ENCODE results near the gene GRM3.

The GRM3 gene

DNA sequence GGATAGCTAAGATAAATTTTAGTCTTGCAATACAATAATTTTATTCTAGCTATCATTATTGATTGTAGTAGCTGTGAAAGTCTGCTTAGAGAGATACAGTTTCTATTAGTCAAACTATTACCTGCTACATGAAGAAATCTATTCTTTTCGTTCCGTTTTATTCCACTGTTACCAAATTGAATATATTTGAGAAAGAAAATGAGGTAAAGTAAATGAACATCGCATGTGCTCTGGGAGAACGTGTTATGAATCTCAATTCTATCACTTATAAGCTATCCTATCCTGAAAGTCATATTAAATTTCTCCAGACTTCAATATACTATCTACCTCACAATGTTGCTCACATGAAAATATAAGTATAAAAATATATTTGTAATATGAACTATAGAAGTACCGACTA lies 21.3 kb downstream of the GRM3 start:
- H3K36me3 ChIP-seq (ENCODE audit: insufficient read depth, insufficient read length, low read length) = no peaks in the 10 kb centered on the region
- no peaks in the 10 kb centered on the region for H3K9me3 ChIP-seq (ENCODE audit: insufficient read depth, low read length)
- TF ChIP-seq YY1 (IDR thresholded peaks at IDR 0.05; ENCODE audit: insufficient read depth, insufficient read length) (no peak), ZNF274 (IDR thresholded peaks at IDR 0.05; ENCODE audit: low read depth, low read length) (no peak), SUZ12 (IDR thresholded peaks at IDR 0.05; ENCODE audit: extremely low read depth, insufficient read depth, insufficient read length) (no peak)
- no peak overlapping the region for H3K4me3 ChIP-seq (ENCODE audit: insufficient read length, low read depth)
- H3K9ac ChIP-seq (ENCODE audit: insufficient read length, low read depth) = no peak overlapping the region
- no peaks in the 10 kb centered on the region for H3K4me1 ChIP-seq (ENCODE audit: insufficient read depth, insufficient read length)
- no peak for DNase-seq (ENCODE audit: low read depth, low spot score)
- H3K27me3 ChIP-seq (ENCODE audit: insufficient read depth, insufficient read length) = no peaks in the 10 kb centered on the region

DNA sequence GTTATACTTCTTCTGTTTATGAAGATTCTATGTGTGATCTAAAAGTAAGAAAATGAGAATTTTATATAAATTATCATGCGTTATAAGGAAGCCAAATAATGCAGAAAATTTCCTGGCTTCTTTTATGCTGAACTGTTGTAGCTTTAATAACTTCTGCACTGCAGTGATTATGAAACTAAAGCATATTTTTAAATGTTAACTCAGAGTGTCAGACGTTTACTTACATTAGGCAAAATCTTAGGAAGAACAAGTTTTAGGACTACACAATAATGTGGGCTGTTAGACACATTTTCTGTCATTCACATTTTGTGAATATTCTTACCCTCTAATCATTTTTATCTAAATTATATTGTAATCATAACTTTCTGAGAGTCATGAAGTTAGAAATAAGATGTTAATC lies 22.0 kb downstream of the GRM3 start:
- Histone ChIP-seq H3K27me3 (ENCODE audit: insufficient read depth, insufficient read length) (no peaks in the 10 kb centered on the region), H3K9me3 (ENCODE audit: insufficient read depth, low read length) (no peaks in the 10 kb centered on the region), H3K9ac (ENCODE audit: insufficient read length, low read depth) (no peak overlapping the region), H3K4me3 (ENCODE audit: insufficient read length, low read depth) (no peak overlapping the region), H3K36me3 (ENCODE audit: insufficient read depth, insufficient read length, low read length) (no peaks in the 10 kb centered on the region), H3K4me1 (ENCODE audit: insufficient read depth, insufficient read length) (no peaks in the 10 kb centered on the region)
- DNase-seq (ENCODE audit: low read depth, low spot score) = no peak
- TF ChIP-seq SUZ12 (IDR thresholded peaks at IDR 0.05; ENCODE audit: extremely low read depth, insufficient read depth, insufficient read length) = no peak
- TF ChIP-seq YY1 (IDR thresholded peaks at IDR 0.05; ENCODE audit: insufficient read depth, insufficient read length) = no peak
- no peak for TF ChIP-seq ZNF274 (IDR thresholded peaks at IDR 0.05; ENCODE audit: low read depth, low read length)

DNA sequence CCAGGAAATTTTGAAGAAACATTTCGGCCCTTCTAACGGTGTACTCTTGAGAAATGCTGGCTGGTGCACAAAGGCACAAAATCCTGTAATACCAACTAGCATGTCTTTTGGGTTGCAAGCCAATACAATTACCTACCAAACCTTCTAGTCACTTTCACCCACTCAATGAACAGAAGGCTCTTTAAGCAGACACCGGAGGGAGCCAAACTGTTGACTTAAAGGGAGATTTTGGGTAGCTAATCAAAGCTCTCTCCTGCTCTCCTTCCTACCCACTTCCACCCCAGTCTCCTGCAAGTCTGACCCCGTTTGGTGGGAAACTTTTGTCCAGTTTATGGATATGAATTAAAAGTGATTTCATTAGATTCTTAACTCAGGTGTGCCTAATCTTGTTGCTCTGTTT lies 24.0 kb downstream of the GRM3 start:
- Histone ChIP-seq H3K9me3 (ENCODE audit: insufficient read depth, low read length) (no peaks in the 10 kb centered on the region), H3K36me3 (ENCODE audit: insufficient read depth, insufficient read length, low read length) (no peaks in the 10 kb centered on the region), H3K4me1 (ENCODE audit: insufficient read depth, insufficient read length) (no peaks in the 10 kb centered on the region), H3K4me3 (ENCODE audit: insufficient read length, low read depth) (no peak overlapping the region), H3K9ac (ENCODE audit: insufficient read length, low read depth) (no peak overlapping the region), H3K27me3 (ENCODE audit: insufficient read depth, insufficient read length) (no peaks in the 10 kb centered on the region)
- DNase-seq (ENCODE audit: low read depth, low spot score) = peak; percentile 71
- no peak for TF ChIP-seq SUZ12 (IDR thresholded peaks at IDR 0.05; ENCODE audit: extremely low read depth, insufficient read depth, insufficient read length)
- TF ChIP-seq YY1 (IDR thresholded peaks at IDR 0.05; ENCODE audit: insufficient read depth, insufficient read length) = no peak
- no peak for TF ChIP-seq ZNF274 (IDR thresholded peaks at IDR 0.05; ENCODE audit: low read depth, low read length)

DNA sequence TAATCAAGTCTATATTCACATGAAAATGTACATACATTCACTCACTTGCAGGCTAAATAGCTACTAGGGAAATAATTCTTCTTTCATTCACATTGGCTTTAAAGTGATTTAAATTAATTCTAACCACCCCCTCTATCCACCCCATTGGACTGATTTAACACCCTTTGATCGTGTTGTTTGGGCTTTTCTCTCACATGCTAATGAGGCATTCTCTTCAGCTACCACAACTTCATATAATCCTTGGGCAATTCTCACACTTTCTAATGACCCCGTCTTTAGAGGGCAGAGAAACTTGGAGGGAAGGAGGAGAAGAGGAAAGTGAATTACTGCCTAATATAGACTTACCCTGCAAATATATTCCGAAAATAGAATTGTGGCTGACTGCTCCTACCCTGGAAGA lies 24.6 kb downstream of the GRM3 start:
- Histone ChIP-seq H3K9ac (ENCODE audit: insufficient read length, low read depth) (no peak overlapping the region), H3K27me3 (ENCODE audit: insufficient read depth, insufficient read length) (no peaks in the 10 kb centered on the region), H3K4me3 (ENCODE audit: insufficient read length, low read depth) (no peak overlapping the region), H3K9me3 (ENCODE audit: insufficient read depth, low read length) (no peaks in the 10 kb centered on the region), H3K36me3 (ENCODE audit: insufficient read depth, insufficient read length, low read length) (no peaks in the 10 kb centered on the region), H3K4me1 (ENCODE audit: insufficient read depth, insufficient read length) (no peaks in the 10 kb centered on the region)
- TF ChIP-seq YY1 (IDR thresholded peaks at IDR 0.05; ENCODE audit: insufficient read depth, insufficient read length) (no peak), ZNF274 (IDR thresholded peaks at IDR 0.05; ENCODE audit: low read depth, low read length) (no peak), SUZ12 (IDR thresholded peaks at IDR 0.05; ENCODE audit: extremely low read depth, insufficient read depth, insufficient read length) (no peak)
- peak; percentile 38 for DNase-seq (ENCODE audit: low read depth, low spot score)

DNA sequence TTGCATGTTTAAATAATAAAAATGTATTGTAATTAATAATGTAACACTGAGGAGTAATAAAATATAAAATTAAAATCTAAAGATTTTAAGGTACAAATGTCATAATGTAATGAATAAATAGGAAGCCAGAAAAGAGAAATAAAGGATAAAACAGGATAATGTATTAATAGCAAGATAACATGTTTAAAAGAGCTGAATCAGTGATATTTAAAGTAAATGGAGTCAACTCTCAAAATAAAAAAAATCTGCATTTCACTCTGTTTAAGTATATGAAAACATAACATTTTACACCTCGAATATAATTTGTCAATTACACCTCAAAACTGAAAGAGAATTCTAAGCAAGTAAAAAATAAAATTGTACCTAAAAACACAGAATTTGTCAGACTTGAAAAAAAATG lies 44.1 kb downstream of the GRM3 start:
- Histone ChIP-seq H3K27me3 (ENCODE audit: insufficient read depth, insufficient read length) (no peaks in the 10 kb centered on the region), H3K4me3 (ENCODE audit: insufficient read length, low read depth) (no peak overlapping the region), H3K36me3 (ENCODE audit: insufficient read depth, insufficient read length, low read length) (no peaks in the 10 kb centered on the region), H3K9me3 (ENCODE audit: insufficient read depth, low read length) (no peaks in the 10 kb centered on the region), H3K4me1 (ENCODE audit: insufficient read depth, insufficient read length) (no peaks in the 10 kb centered on the region), H3K9ac (ENCODE audit: insufficient read length, low read depth) (no peak overlapping the region)
- DNase-seq (ENCODE audit: low read depth, low spot score) = no peak
- no peak for TF ChIP-seq ZNF274 (IDR thresholded peaks at IDR 0.05; ENCODE audit: low read depth, low read length)
- TF ChIP-seq SUZ12 (IDR thresholded peaks at IDR 0.05; ENCODE audit: extremely low read depth, insufficient read depth, insufficient read length) = no peak
- no peak for TF ChIP-seq YY1 (IDR thresholded peaks at IDR 0.05; ENCODE audit: insufficient read depth, insufficient read length)

DNA sequence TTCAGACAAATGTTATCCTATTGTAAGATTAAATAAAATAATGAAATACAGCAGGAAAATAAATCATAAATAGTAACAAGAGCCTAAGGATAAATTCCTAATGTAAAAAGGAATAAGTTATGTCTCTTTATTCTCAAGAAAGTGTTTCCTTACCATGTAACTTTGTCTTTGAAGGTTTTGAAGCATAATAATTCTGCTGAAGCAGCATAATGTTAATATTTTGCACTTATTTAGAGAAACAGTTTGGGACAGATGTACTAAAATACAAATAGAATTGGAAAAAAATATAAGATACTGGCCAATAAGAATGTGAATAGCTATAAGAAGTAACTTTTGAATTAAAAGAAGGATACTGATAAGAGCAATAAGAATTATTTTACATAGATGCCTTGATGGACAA lies 45.7 kb downstream of the GRM3 start:
- no peak overlapping the region for H3K9ac ChIP-seq (ENCODE audit: insufficient read length, low read depth)
- no peak for DNase-seq (ENCODE audit: low read depth, low spot score)
- no peak overlapping the region for H3K4me3 ChIP-seq (ENCODE audit: insufficient read length, low read depth)
- no peaks in the 10 kb centered on the region for H3K27me3 ChIP-seq (ENCODE audit: insufficient read depth, insufficient read length)
- no peak for TF ChIP-seq YY1 (IDR thresholded peaks at IDR 0.05; ENCODE audit: insufficient read depth, insufficient read length)
- H3K9me3 ChIP-seq (ENCODE audit: insufficient read depth, low read length) = no peaks in the 10 kb centered on the region
- no peaks in the 10 kb centered on the region for H3K36me3 ChIP-seq (ENCODE audit: insufficient read depth, insufficient read length, low read length)
- H3K4me1 ChIP-seq (ENCODE audit: insufficient read depth, insufficient read length) = no peaks in the 10 kb centered on the region

DNA sequence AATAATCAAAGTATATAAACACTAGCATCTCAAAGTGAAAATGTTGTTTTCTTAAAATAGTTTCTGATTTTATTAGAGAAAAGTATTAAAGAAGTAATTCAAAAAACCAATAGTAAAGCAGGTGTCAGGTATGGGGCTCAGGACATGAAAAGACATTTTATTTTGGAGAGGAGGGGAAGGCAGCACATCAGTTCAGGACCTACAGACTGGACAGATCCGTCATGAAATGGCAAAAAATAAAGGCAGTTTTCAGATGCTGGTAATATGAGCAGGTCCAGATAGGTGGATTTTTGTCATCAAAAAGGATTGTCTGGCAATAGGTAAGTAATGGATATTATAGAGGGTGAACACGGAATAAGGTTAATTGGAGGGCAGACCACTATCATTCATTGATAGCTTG lies 49.0 kb downstream of the GRM3 start:
- no peak for TF ChIP-seq SUZ12 (IDR thresholded peaks at IDR 0.05; ENCODE audit: extremely low read depth, insufficient read depth, insufficient read length)
- no peak for TF ChIP-seq YY1 (IDR thresholded peaks at IDR 0.05; ENCODE audit: insufficient read depth, insufficient read length)
- no peak for TF ChIP-seq ZNF274 (IDR thresholded peaks at IDR 0.05; ENCODE audit: low read depth, low read length)
- no peaks in the 10 kb centered on the region for H3K9me3 ChIP-seq (ENCODE audit: insufficient read depth, low read length)
- no peak overlapping the region for H3K4me3 ChIP-seq (ENCODE audit: insufficient read length, low read depth)
- no peak for DNase-seq (ENCODE audit: low read depth, low spot score)
- H3K4me1 ChIP-seq (ENCODE audit: insufficient read depth, insufficient read length) = no peaks in the 10 kb centered on the region
- H3K27me3 ChIP-seq (ENCODE audit: insufficient read depth, insufficient read length) = no peaks in the 10 kb centered on the region
- H3K36me3 ChIP-seq (ENCODE audit: insufficient read depth, insufficient read length, low read length) = no peaks in the 10 kb centered on the region
- no peak overlapping the region for H3K9ac ChIP-seq (ENCODE audit: insufficient read length, low read depth)

DNA sequence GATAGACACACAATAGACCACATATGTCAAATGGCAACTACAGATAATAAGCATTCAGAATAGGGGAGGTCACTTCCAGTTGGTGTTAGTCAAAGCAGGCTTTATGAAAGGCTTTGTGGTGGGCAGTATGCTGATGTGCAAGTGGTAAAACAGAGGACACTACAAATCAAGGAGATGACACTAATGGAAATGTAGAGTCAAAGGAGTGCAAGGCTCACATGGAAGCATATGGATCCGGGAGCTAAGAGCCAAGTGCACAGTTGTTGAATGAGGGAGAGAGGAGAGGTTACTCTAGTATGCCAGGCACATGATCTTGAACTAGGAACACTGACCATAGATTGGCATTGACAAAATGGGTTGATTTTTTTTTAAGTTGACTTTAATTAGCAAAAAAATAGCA lies 62.7 kb downstream of the GRM3 start:
- Histone ChIP-seq H3K4me1 (ENCODE audit: insufficient read depth, insufficient read length) (no peaks in the 10 kb centered on the region), H3K27me3 (ENCODE audit: insufficient read depth, insufficient read length) (no peaks in the 10 kb centered on the region), H3K9ac (ENCODE audit: insufficient read length, low read depth) (no peak overlapping the region), H3K36me3 (ENCODE audit: insufficient read depth, insufficient read length, low read length) (no peaks in the 10 kb centered on the region), H3K9me3 (ENCODE audit: insufficient read depth, low read length) (no peaks in the 10 kb centered on the region), H3K4me3 (ENCODE audit: insufficient read length, low read depth) (no peak overlapping the region)
- TF ChIP-seq SUZ12 (IDR thresholded peaks at IDR 0.05; ENCODE audit: extremely low read depth, insufficient read depth, insufficient read length) (no peak), YY1 (IDR thresholded peaks at IDR 0.05; ENCODE audit: insufficient read depth, insufficient read length) (no peak), ZNF274 (IDR thresholded peaks at IDR 0.05; ENCODE audit: low read depth, low read length) (no peak)
- DNase-seq (ENCODE audit: low read depth, low spot score) = no peak

Measured in NT2/D1 (cell line).